K562 (cell line): ENCODE data around the gene PPP2R5A. TPM values are rescaled to one million over a fixed set of nuclear protein-coding genes. Genes with fewer than 3 reads are reported as not detected.

Source experiments
- ARID4B ChIP-seq: sonication (generic); formaldehyde crosslinking; IDR thresholded peaks from 2 replicates; pipeline ENCODE4 v1.8.0; 2022; ENCODE audit warnings: mild to moderate bottlenecking, missing genetic modification reagents
- CC2D1A ChIP-seq: fragments of 450-650 bp; IDR thresholded peaks from 2 replicates; pipeline ENCODE4 v1.6.1; 2017; ENCODE audit warnings: mild to moderate bottlenecking
- CHAMP1 ChIP-seq: fragments of 450-650 bp; IDR thresholded peaks from 2 replicates; pipeline ENCODE4 v1.6.1; 2016; ENCODE audit warnings: mild to moderate bottlenecking
- COPS2 ChIP-seq: fragments of 450-650 bp; conservative IDR thresholded peaks from 2 replicates; pipeline ENCODE4 v1.6.1; 2016; ENCODE audit warnings: mild to moderate bottlenecking, moderate library complexity
- CXXC5 ChIP-seq: fragments of 250-450 bp; sonication (Bioruptor Pico); IDR thresholded peaks from 2 replicates; pipeline ENCODE4 v1.8.0; 2022; ENCODE audit warnings: inconsistent platforms, mild to moderate bottlenecking, moderate library complexity
- FUS ChIP-seq: fragments of 200-400 bp; formaldehyde crosslinking; optimal IDR thresholded peaks from 2 replicates; pipeline ENCODE3; 2017; ENCODE audit warnings: low read depth, low read length
- KLF6 ChIP-seq: fragments of 250-450 bp; sonication (Bioruptor Pico); IDR thresholded peaks from 2 replicates; pipeline ENCODE4 v1.4.0; 2020; ENCODE audit warnings: mild to moderate bottlenecking, moderate library complexity, borderline replicate concordance
- L3MBTL2 ChIP-seq: fragments of 450-650 bp; IDR thresholded peaks from 2 replicates; pipeline ENCODE4 v1.6.1; 2016; ENCODE audit warnings: mild to moderate bottlenecking, moderate library complexity
- MCM7 ChIP-seq, 2 experiments: fragments of 450-650 bp; IDR thresholded peaks; 2 replicates each; pipeline ENCODE4 v1.6.1; 2016 to 2018
- PCBP1 ChIP-seq: fragments of 200-400 bp; formaldehyde crosslinking; IDR thresholded peaks from 2 replicates; pipeline ENCODE4 v1.6.1; 2018; ENCODE audit warnings: mild to moderate bottlenecking, low read depth, low read length; ENCODE audit not compliant: poor library complexity, severe bottlenecking
- RBM22 ChIP-seq: fragments of 200-400 bp; formaldehyde crosslinking; IDR thresholded peaks from 2 replicates; pipeline ENCODE4 v1.6.1; 2018; ENCODE audit warnings: low read length, low read depth; ENCODE audit not compliant: poor library complexity, severe bottlenecking
- ZFPM2 ChIP-seq: fragments of 250-450 bp; sonication (Bioruptor Pico); IDR thresholded peaks from 2 replicates; pipeline ENCODE4 v1.5.1; 2022; ENCODE audit warnings: mild to moderate bottlenecking
- ZNF766 ChIP-seq: fragments of 200-800 bp; sonication (Bioruptor generic); conservative IDR thresholded peaks from 2 replicates; pipeline ENCODE4 v1.6.1; 2016; ENCODE audit warnings: missing genetic modification characterization, missing compliant biosample characterization
- polyA plus RNA-seq, 8 experiments: library from polyadenylated mRNA; depleted of rRNA in 4 of 8; stranded (reverse) in 5 of 8; unstranded in 3 of 8; fragments of >200 nt; fragmentation: Nextera tagmentation in 2 of 8; fragmentation: Illumina TruSeq in 1 of 8; extraction: Ambion mirVana in 2 of 8; extraction: Trizol in 1 of 8; gene quantifications; 2 replicates each; pipeline versions ENCODE4 v1.2.1 to v1.2.3, GENCODE V29; 2011 to 2014; ENCODE audit warnings: inconsistent platforms in 1 of 8, missing spikeins in 1 of 8
- total RNA-seq, 7 experiments: library from RNA; depleted of rRNA in 6 of 7; stranded (reverse); fragments of >200 nt in 6 of 7; fragmentation: Illumina TruSeq in 2 of 7; extraction: Trizol in 2 of 7; gene quantifications; 2 replicates each; pipeline versions ENCODE4 v1.2.1 to v1.2.3, GENCODE V29; 2011 to 2021; ENCODE audit warnings: low replicate concordance in 1 of 7
- TF ChIP-seq, protein P1 (sequence below): fragments of 450-650 bp; IDR thresholded peaks from 2 replicates; pipeline ENCODE4 v1.6.1; 2016; ENCODE audit warnings: low read depth

PPP2R5A gene
- total and polyA plus RNA-seq, 9 of the 15 experiments (the other 6 are each of a cell fraction or from before 2014, with no cell fraction given), result 26.9 to 106 (median 64.3) TPM

GRCh38 chr1:212247179-212247721 is 38.0 kb upstream of the PPP2R5A start (continued):
- TF ChIP-seq, protein P1, sequence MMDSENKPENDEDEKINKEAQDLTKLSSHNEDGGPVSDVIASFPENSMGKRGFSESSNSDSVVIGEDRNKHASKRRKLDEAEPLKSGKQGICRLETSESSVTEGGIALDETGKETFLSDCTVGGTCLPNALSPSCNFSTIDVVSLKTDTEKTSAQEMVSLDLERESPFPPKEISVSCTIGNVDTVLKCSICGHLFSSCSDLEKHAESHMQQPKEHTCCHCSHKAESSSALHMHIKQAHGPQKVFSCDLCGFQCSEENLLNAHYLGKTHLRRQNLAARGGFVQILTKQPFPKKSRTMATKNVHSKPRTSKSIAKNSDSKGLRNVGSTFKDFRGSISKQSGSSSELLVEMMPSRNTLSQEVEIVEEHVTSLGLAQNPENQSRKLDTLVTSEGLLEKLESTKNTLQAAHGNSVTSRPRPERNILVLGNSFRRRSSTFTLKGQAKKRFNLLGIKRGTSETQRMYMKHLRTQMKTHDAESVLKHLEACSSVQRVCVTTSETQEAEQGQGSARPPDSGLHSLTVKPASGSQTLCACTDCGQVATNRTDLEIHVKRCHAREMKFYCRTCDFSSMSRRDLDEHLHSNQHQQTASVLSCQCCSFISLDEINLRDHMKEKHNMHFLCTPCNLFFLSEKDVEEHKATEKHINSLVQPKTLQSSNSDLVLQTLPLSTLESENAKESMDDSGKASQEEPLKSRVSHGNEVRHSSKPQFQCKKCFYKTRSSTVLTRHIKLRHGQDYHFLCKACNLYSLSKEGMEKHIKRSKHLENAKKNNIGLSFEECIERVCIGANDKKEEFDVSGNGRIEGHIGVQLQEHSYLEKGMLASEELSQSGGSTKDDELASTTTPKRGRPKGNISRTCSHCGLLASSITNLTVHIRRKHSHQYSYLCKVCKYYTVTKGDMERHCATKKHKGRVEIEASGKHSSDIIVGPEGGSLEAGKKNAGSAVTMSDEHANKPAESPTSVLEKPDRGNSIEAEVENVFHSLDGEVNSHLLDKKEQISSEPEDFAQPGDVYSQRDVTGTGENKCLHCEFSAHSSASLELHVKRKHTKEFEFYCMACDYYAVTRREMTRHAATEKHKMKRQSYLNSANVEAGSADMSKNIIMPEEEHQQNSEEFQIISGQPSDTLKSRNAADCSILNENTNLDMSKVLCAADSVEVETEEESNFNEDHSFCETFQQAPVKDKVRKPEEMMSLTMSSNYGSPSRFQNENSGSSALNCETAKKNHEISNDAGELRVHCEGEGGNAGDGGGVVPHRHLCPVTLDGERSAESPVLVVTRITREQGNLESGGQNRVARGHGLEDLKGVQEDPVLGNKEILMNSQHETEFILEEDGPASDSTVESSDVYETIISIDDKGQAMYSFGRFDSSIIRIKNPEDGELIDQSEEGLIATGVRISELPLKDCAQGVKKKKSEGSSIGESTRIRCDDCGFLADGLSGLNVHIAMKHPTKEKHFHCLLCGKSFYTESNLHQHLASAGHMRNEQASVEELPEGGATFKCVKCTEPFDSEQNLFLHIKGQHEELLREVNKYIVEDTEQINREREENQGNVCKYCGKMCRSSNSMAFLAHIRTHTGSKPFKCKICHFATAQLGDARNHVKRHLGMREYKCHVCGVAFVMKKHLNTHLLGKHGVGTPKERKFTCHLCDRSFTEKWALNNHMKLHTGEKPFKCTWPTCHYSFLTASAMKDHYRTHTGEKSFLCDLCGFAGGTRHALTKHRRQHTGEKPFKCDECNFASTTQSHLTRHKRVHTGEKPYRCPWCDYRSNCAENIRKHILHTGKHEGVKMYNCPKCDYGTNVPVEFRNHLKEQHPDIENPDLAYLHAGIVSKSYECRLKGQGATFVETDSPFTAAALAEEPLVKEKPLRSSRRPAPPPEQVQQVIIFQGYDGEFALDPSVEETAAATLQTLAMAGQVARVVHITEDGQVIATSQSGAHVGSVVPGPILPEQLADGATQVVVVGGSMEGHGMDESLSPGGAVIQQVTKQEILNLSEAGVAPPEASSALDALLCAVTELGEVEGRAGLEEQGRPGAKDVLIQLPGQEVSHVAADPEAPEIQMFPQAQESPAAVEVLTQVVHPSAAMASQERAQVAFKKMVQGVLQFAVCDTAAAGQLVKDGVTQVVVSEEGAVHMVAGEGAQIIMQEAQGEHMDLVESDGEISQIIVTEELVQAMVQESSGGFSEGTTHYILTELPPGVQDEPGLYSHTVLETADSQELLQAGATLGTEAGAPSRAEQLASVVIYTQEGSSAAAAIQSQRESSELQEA, result no peak
- TF ChIP-seq PCBP1 (no peak), COPS2 (no peak), CXXC5 (peak; percentile 31), RBM22 (no peak), KLF6 (CRISPR knock-in tag) (no peak), CC2D1A (no peak), CHAMP1 (no peak), ZNF766 (no peak), MCM7 (IDR thresholded peaks at IDR 0.05) (no peak), FUS (no peak), ARID4B (no peak), L3MBTL2 (0 out of 2 replicates have a peak, but pooled peaks have one; percentile 13), ZFPM2 (CRISPR knock-in tag) (no peak)
